AG10803 (cell line): Measurements from ENCODE around the gene PHAX.
"Not testable (repeated sequence)": the region's sequence is repeated elsewhere in the genome, so short reads cannot be mapped to it uniquely, and the experiment has no call there.

Source experiments
- DNase-seq: peaks from one replicate; pipeline ENCODE4 v3.0.0; 2010; ENCODE audit warnings: low read depth
- H3K4me3 ChIP-seq: 2 replicates; pipeline ENCODE4 v1.5.1; 2011; ENCODE audit warnings: mild to moderate bottlenecking, low read length, control low read depth
- TF ChIP-seq, protein P1 (sequence below): conservative IDR thresholded peaks from 2 replicates; pipeline ENCODE4 v1.5.1; 2011; ENCODE audit warnings: mild to moderate bottlenecking, low read length, control low read depth, inconsistent platforms

PHAX gene, protein sequence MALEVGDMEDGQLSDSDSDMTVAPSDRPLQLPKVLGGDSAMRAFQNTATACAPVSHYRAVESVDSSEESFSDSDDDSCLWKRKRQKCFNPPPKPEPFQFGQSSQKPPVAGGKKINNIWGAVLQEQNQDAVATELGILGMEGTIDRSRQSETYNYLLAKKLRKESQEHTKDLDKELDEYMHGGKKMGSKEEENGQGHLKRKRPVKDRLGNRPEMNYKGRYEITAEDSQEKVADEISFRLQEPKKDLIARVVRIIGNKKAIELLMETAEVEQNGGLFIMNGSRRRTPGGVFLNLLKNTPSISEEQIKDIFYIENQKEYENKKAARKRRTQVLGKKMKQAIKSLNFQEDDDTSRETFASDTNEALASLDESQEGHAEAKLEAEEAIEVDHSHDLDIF

GRCh38 chr5:126600631-126601511, at the start of gene PHAX:
Gene PHAX, plus strand, starts transcription at chr5:126600947. Its CDS starts 16 bp downstream, at chr5:126600963.
- DNase-seq: peak; percentile 77
- TF ChIP-seq, protein P1, sequence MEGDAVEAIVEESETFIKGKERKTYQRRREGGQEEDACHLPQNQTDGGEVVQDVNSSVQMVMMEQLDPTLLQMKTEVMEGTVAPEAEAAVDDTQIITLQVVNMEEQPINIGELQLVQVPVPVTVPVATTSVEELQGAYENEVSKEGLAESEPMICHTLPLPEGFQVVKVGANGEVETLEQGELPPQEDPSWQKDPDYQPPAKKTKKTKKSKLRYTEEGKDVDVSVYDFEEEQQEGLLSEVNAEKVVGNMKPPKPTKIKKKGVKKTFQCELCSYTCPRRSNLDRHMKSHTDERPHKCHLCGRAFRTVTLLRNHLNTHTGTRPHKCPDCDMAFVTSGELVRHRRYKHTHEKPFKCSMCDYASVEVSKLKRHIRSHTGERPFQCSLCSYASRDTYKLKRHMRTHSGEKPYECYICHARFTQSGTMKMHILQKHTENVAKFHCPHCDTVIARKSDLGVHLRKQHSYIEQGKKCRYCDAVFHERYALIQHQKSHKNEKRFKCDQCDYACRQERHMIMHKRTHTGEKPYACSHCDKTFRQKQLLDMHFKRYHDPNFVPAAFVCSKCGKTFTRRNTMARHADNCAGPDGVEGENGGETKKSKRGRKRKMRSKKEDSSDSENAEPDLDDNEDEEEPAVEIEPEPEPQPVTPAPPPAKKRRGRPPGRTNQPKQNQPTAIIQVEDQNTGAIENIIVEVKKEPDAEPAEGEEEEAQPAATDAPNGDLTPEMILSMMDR: peak; percentile 56
- peak within 1 kb of the TSS; percentile 94 for H3K4me3 ChIP-seq

DNA sequence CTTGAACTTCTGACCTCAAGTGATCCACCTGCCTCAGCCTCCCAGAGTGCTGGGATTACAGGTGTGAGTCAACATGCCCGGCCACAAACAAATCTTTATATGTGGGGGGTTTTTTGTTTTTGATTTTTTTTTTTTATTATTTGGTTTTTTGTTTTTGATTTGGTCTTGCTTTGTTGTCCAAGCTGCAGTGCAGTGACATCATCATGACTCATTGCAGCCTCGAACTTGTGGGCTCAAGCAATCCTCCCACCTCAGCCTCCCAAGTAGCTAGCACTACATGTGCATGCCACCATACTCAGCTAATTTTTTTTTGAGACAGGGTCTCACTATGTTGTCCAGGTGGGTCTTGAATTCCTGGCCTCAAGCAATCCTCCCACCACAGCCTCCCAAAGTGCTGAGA, 48.1 kb upstream of the PHAX start:
- TF ChIP-seq, protein P1: no peak
- DNase-seq: no peak
- no peak overlapping the region for H3K4me3 ChIP-seq

GRCh38 chr5:126555101-126555500, 45.6 kb upstream of the PHAX start:
- H3K4me3 ChIP-seq, DNase-seq: not testable (repeated sequence)

DNA sequence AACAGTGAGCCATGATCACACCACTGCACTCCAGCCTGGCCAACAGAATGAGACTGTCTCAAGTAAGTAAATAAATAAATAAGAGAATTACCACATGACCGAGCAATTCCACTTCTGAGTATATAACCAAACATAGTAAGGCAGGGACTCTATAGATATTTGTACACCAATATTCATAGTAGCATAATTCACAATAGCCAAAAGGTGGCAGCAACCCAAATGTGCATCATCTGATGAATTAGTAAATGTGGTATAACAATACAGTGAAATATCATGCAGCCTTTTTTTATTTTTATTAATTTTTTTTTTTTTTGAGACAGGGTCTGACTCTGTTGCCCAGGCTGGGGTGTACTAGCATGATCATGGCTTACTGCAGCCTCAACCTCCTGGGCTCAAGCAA, 38.8 kb upstream of the PHAX start:
- TF ChIP-seq, protein P1: no peak
- DNase-seq: no peak
- no peak overlapping the region for H3K4me3 ChIP-seq

DNA sequence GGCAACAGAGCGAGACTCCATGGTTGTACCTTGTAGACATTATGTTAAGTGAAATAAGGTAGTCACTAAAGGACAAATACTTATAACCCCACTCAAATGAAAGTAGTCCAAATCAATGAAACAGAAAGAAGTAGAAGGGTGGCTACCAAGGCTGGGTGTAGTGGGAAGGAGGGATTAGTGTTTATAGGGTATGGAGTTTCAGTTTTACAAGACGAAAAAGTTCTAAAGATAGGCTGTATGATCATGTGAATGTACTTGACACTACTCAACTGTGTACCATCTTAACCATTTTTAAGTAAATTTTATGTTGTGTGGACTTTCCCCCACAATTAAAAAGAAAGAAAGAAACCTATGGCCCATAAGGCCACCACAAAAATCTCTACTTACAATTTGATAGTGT, 37.9 kb upstream of the PHAX start:
- no peak for DNase-seq
- no peak overlapping the region for H3K4me3 ChIP-seq
- TF ChIP-seq, protein P1: no peak

DNA sequence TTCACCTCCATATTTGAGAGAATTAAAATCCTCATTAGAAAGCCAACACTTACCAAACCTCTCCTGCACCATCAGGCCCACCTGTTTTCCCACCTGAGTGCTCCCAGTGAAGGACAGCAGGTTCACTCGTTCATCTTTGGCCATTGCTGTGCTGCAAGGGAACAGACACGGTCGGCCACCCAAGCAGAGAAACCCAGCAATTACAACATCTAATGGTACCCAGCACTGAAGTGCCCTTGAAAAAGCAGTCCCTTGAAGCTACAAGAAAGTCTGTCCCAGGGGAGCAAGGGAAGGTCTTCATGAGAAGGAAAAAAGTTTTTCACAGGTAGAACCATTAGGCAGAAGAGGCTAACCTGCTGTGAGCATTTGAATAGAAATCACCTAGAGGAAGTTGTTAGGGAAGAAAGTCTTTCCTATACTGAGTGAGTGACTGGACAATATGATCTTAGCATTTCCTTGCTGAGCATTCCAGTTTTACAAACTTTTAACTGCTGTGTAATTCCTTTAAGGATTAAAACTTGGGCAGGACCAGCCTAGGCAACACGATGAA, 32.5 kb upstream of the PHAX start:
- no peak for DNase-seq
- no peak overlapping the region for H3K4me3 ChIP-seq
- TF ChIP-seq, protein P1: no peak

GRCh38 chr5:126575644-126576043, 25.1 kb upstream of the PHAX start:
- no peak overlapping the region for H3K4me3 ChIP-seq
- no peak for DNase-seq
- TF ChIP-seq, protein P1: no peak
